GM12864 (cell line): ENCODE measurements around the gene RASL11A.

Experiments used
- DNase-seq: peaks from one replicate; pipeline ENCODE4 v3.0.0-alpha.2; 2011; ENCODE audit warnings: low read depth
- H3K4me3 ChIP-seq: 2 replicates; pipeline ENCODE4 v1.5.1; 2011; ENCODE audit warnings: mild to moderate bottlenecking, low read depth, low read length, control low read depth
- TF ChIP-seq, protein P1 (sequence below): IDR thresholded peaks from 2 replicates; pipeline ENCODE4 v1.5.1; 2011; ENCODE audit warnings: low read depth, mild to moderate bottlenecking, moderate library complexity, low read length, control low read depth, inconsistent platforms; ENCODE audit errors: missing control alignments

RASL11A gene

DNA sequence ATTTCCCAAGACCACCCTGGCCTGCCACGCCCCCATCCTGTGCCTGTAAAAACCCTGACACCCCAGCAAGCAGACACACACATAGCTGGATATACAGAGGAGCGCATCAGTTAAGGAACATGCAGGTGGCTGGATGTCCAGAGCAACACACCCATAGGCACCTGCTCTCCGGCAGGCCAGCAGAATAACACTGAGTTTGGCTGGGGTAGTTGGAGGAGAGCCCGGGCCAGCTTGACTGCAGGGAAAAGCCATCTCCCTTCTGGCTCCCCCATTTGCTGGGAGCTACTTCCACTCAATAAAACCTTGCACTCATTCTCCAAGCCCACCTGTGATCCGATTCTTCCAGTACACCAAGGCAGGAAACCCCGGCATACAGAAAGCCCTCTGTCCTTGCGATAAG, 8.9 kb downstream of the RASL11A start:
- TF ChIP-seq, protein P1, sequence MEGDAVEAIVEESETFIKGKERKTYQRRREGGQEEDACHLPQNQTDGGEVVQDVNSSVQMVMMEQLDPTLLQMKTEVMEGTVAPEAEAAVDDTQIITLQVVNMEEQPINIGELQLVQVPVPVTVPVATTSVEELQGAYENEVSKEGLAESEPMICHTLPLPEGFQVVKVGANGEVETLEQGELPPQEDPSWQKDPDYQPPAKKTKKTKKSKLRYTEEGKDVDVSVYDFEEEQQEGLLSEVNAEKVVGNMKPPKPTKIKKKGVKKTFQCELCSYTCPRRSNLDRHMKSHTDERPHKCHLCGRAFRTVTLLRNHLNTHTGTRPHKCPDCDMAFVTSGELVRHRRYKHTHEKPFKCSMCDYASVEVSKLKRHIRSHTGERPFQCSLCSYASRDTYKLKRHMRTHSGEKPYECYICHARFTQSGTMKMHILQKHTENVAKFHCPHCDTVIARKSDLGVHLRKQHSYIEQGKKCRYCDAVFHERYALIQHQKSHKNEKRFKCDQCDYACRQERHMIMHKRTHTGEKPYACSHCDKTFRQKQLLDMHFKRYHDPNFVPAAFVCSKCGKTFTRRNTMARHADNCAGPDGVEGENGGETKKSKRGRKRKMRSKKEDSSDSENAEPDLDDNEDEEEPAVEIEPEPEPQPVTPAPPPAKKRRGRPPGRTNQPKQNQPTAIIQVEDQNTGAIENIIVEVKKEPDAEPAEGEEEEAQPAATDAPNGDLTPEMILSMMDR = no peak
- H3K4me3 ChIP-seq = no peak overlapping the region
- no peak for DNase-seq

DNA sequence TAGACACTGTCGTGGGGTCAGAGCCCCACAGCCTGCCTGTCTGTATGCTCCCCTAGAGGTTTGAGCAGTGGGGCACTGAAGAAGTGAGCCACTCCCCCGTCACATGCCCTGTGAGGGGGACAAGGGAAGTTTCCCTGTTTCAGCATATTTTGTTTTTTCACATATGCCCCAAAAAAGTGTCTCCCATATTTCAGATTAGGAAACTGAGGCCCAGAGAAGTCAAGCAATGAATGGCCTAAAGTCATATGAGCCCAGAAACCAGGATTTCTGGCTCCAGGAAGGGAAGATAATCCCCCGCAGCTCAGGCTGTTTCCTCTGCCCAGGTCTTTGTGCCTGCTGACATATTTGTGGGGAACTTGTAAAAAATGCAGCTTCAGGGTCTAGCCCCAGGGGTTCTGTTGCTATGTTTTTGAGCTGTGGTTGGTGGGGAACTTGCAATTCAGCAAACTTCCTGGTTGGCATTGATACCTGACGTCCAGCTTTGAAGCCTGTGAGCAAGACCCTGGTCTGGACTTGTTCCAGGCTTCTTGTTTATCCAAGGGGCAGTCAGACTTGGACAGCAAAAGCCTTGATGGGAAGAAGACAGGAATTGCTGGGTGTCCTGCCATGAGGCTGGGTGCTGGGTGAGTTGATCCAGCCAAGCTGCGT, 9.5 kb downstream of the RASL11A start:
- TF ChIP-seq, protein P1 = no peak
- DNase-seq = no peak
- no peak overlapping the region for H3K4me3 ChIP-seq

DNA sequence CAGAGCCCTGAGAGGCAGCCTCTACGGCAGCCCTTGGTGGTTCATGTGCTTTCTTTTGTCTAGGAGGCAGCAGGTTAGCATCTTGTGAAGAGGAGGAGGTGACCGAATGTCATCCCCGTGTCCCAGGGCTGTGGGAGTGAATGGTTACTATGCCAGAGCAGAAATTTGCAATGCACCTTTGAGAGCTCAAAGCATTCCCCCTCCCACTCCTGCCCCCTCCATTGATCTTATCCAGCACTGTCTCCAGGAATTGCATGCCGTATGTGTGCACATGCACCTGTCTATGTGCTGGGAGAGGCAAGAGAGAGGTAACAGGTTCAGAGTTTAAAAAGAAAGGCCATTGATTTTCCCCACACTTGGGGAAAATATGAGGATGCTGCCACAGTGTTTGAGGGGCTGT, 10.2 kb downstream of the RASL11A start:
- no peak for DNase-seq
- TF ChIP-seq, protein P1 = no peak

DNA sequence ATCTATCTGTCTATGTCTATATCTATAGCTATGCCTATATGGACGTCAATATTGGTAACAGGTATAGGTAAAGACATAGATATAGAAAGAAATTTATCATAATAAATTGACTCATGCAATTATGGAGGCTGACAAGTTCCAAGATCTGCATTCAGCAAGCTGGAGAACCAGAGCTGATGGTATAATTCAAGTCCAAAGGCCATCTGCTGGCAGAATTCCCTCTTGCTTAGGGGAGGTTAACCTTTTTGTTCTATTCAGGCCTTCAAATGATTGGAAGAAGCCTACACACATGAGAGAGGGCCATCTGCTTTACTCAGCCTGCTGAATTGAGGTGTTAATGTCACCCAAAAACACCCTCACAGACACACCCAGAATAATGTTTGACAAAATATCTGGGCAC, 10.8 kb downstream of the RASL11A start:
- no peak overlapping the region for H3K4me3 ChIP-seq
- no peak for DNase-seq
- TF ChIP-seq, protein P1 = peak; percentile 9

More for the DNA sequence above, 10.2 kb downstream of the RASL11A start:
- H3K4me3 ChIP-seq = no peak overlapping the region

DNA sequence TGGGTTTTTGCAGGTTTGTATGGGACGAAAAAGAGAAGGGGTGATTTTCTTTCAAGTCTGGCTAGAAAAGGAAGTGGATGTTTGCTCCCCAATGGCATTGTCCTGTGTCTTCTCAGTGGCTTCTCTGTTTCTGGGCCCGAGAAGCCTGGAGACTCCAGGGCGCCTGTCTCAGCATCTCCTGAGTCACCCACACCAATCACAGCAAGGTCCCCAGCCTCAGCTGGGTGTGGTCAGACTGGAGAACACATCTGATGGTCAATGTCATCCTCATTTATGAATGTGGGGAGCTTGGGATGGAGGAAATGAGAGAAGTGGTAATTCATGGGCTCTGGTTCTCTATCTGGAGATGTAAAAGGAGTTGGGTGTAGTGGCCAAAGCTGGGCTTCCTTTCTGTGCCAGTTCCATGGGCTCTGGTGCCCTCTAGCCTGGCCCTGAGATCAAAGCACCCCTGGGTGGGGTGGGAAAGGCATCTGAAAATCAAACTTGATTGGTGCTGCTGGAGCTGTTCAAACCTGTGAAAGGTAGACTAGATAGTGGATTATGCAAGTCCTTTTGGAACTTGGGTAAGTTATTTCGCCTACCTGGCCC, 13.4 kb downstream of the RASL11A start:
- TF ChIP-seq, protein P1 = peak; percentile 56
- DNase-seq = no peak
- H3K4me3 ChIP-seq = no peak overlapping the region

DNA sequence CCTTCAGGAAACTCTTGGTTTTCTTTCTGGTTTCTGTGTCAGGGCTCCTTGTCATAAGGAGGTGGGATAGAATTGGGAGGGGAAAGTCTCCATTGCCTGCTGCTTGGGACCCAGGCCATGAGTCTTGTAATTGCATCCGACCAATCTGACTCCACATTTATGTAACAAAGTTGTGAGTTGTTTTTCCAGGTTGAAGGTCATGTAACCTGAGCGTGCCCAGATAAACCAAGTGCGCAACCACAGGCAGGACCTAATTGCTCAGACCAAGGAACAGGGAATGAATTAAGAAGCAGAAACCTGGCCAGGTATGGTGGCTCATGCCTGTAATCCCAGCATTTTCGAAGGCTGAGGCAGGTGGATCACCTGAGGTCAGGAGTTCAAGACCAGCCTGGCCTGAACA, 17.8 kb downstream of the RASL11A start:
- DNase-seq = no peak
- H3K4me3 ChIP-seq = no peak overlapping the region
- TF ChIP-seq, protein P1 = no peak
